Measurements from ENCODE around the gene PTPRJ.

The PTPRJ gene

DNA sequence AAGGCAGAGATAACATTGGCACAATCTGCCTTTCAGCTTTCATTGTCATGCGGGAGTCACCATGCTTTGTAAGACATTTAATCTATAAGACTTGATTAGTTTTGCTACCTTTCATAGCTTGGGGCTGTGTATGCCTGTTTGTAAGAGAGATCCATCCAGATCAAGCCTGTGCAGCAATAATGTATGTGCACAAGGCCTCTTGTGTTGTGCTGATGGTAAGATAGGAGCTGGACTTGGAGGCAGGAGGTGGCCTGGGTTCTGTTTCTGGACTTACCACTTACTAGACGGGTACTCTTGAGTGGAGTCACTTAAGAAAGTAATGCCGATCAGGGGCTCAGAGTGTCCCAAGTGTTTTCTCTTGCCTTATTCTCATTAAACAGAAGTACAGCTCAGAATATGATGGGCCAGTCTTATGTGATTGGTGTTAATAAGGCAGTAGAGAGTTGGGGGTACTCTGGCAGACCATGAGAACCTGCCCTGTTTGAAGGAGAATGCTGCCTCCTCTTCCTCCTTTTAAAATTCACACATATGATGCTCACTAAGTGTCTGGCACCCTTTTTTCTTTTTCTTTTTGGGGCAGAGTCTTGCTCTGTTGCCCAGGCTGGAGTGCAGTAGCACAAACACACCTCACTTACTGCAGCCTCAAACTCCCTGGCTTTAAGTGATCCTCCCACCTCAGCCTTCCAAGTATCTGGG lies 30.9 kb downstream of the PTPRJ start:
- Histone ChIP-seq H3K27me3 (replicated peaks; ENCODE audit: control insufficient read depth, insufficient read depth, low read length) (no peaks in the 10 kb centered on the region), H3K9ac (ENCODE audit: low read length) (no peak overlapping the region), H3K9me3 (ENCODE audit: control insufficient read depth, low read length) (no peaks in the 10 kb centered on the region), H3K4me3 (ENCODE audit: low read length) (no peak overlapping the region), H3K36me3 (ENCODE audit: control insufficient read depth, insufficient read depth, low read length, severe bottlenecking) (no peaks in the 10 kb centered on the region), H3K4me1 (ENCODE audit: control insufficient read depth, insufficient read depth, low read length) (peaks cover 13% of the 10 kb centered on the region)
- DNase-seq (ENCODE audit: low read depth): no peak

DNA sequence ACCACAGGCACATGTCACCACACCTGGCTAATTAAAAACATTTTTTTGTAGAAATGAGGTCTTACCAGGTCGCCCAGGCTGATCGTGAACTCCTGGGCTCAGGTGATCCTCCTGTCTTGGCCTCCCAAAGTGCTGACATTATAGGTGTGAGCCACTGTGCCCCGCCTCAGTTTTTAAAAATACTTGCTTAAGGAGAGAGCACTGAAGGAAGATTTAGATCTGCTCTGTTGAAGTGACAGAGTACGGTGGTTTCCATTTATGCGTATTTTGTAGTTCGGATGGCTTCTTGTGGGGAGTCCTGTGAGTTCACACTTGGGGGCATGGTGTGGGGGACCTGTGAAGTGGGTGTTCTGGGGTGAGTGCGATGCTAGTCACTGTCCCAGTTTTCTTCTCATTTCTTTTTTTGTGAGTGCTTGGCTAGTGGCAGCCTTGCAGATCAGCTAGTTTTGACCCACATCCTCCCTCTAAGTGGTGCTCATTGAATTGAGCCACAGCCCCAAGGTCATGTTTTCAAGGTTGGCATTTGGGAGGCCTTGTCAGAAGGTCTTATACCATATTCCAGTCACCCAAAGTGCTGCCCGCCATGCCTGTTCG lies 31.5 kb downstream of the PTPRJ start:
- H3K9me3 ChIP-seq (ENCODE audit: control insufficient read depth, low read length): no peaks in the 10 kb centered on the region
- H3K4me1 ChIP-seq (ENCODE audit: control insufficient read depth, insufficient read depth, low read length): peaks cover 7% of the 10 kb centered on the region
- no peak overlapping the region for H3K9ac ChIP-seq (ENCODE audit: low read length)
- no peaks in the 10 kb centered on the region for H3K36me3 ChIP-seq (ENCODE audit: control insufficient read depth, insufficient read depth, low read length, severe bottlenecking)
- no peak overlapping the region for H3K4me3 ChIP-seq (ENCODE audit: low read length)
- H3K27me3 ChIP-seq (replicated peaks; ENCODE audit: control insufficient read depth, insufficient read depth, low read length): no peaks in the 10 kb centered on the region
- no peak for DNase-seq (ENCODE audit: low read depth)

GRCh38 chr11:48013269-48013901 lies 33.0 kb downstream of the PTPRJ start:
- Histone ChIP-seq H3K27me3 (replicated peaks; ENCODE audit: control insufficient read depth, insufficient read depth, low read length) (no peaks in the 10 kb centered on the region), H3K9ac (ENCODE audit: low read length) (no peak overlapping the region), H3K4me3 (ENCODE audit: low read length) (no peak overlapping the region), H3K36me3 (ENCODE audit: control insufficient read depth, insufficient read depth, low read length, severe bottlenecking) (no peaks in the 10 kb centered on the region), H3K4me1 (ENCODE audit: control insufficient read depth, insufficient read depth, low read length) (peaks cover 3% of the 10 kb centered on the region), H3K9me3 (ENCODE audit: control insufficient read depth, low read length) (no peaks in the 10 kb centered on the region)
- no peak for DNase-seq (ENCODE audit: low read depth)

DNA sequence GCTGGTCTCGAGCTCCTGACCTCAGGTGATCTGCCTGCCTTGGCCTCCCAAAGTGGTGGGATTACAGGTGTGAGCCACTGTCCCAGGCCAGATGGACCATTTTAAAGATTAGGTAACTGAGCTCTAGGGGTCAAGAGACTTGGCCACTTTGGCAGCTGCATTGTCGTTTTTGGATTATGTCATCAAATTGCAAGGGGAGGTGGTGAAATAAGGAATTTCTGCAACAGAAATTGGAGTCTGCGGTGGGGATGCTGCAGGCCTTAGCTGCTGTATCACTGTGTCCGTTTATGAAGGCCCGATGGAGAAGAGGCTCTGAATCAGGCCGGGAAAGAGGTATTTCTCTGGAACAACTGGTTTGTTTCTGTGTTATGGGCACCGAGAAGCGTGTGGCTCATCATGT lies 34.6 kb downstream of the PTPRJ start:
- Histone ChIP-seq H3K9me3 (ENCODE audit: control insufficient read depth, low read length) (no peaks in the 10 kb centered on the region), H3K4me1 (ENCODE audit: control insufficient read depth, insufficient read depth, low read length) (peaks cover 18% of the 10 kb centered on the region), H3K36me3 (ENCODE audit: control insufficient read depth, insufficient read depth, low read length, severe bottlenecking) (no peaks in the 10 kb centered on the region), H3K27me3 (replicated peaks; ENCODE audit: control insufficient read depth, insufficient read depth, low read length) (no peaks in the 10 kb centered on the region), H3K4me3 (ENCODE audit: low read length) (no peak overlapping the region), H3K9ac (ENCODE audit: low read length) (no peak overlapping the region)
- no peak for DNase-seq (ENCODE audit: low read depth)

DNA sequence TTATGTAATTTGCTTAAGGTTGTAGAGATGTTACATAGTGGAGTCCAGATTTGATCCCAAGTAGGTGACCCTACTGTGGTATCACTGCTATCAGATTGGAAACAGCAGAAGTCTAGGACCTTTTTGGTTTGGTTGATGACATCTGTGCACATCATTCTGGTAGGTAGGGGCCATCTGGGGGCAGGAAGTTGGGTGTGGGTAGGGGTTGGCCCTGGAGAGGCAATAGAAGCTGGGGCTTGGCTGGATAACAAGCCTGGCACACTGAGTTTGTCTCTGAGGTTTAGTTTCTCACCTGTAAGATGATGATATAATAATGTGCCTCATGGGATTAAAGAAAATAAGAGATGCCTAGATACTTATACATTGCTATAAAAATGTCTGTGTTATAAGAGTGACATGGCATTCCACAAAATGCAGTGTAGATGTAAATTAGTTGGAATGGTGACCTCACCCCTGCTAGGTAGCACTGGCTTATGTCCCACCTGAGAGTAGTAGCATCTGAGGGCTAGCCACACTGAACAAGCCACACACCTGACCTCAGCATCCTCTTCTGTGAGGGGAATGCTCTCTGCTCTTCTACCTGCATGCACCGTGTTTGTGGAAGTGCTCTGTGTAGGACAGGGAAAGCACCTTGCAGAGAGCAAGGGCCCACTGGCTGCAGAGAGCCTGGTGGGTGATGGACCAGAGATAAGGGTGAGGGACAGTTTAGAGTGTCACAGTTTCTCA lies 36.9 kb downstream of the PTPRJ start:
- no peaks in the 10 kb centered on the region for H3K36me3 ChIP-seq (ENCODE audit: control insufficient read depth, insufficient read depth, low read length, severe bottlenecking)
- H3K4me1 ChIP-seq (ENCODE audit: control insufficient read depth, insufficient read depth, low read length): peaks cover 18% of the 10 kb centered on the region

DNA sequence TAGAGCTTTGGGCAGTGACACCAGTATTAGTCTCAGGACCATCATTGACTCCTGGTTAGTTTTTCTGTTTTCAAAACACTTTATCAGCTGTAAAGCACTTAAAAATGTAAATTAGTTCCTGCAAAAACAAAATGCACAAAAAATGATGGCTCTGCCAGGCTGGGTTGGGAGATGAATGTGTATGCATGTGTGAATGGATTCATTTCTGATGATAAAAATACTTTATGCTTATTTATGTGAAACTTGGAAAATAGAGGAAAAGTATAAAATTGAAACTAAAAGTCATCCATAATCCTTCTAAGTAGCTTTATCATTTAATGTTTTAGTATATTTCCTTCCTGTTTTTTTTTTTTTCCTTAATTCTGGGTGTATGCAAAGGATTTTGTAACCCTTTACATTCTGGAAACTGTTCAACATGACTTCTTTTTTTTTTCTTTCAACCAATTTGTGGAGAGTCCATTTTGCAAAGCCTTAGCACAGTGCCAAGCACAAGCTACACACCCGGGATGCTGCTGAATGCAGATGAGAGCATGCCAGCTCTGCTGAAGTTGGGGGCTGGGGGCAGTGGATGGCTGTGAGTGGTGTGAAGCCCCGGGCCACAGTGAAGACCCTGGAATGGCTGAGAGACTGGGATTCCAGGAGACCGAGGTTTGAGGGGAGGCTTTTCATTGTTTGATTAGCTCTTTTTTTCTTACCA lies 37.6 kb downstream of the PTPRJ start:
- H3K4me1 ChIP-seq (ENCODE audit: control insufficient read depth, insufficient read depth, low read length): peaks cover 18% of the 10 kb centered on the region

More for the DNA sequence above, 36.9 kb downstream of the PTPRJ start:
- DNase-seq (ENCODE audit: low read depth): no peak
- H3K27me3 ChIP-seq (replicated peaks; ENCODE audit: control insufficient read depth, insufficient read depth, low read length): no peaks in the 10 kb centered on the region
- no peak overlapping the region for H3K9ac ChIP-seq (ENCODE audit: low read length)
- no peaks in the 10 kb centered on the region for H3K9me3 ChIP-seq (ENCODE audit: control insufficient read depth, low read length)
- H3K4me3 ChIP-seq (ENCODE audit: low read length): no peak overlapping the region

GRCh38 chr11:48018528-48019216 lies 38.3 kb downstream of the PTPRJ start:
- no peaks in the 10 kb centered on the region for H3K27me3 ChIP-seq (replicated peaks; ENCODE audit: control insufficient read depth, insufficient read depth, low read length)
- H3K9me3 ChIP-seq (ENCODE audit: control insufficient read depth, low read length): no peaks in the 10 kb centered on the region
- peak overlapping the region; percentile 29 for H3K9ac ChIP-seq (ENCODE audit: low read length)
- H3K36me3 ChIP-seq (ENCODE audit: control insufficient read depth, insufficient read depth, low read length, severe bottlenecking): no peaks in the 10 kb centered on the region
- H3K4me1 ChIP-seq (ENCODE audit: control insufficient read depth, insufficient read depth, low read length): peaks cover 18% of the 10 kb centered on the region
- no peak overlapping the region for H3K4me3 ChIP-seq (ENCODE audit: low read length)
- no peak for DNase-seq (ENCODE audit: low read depth)

More for the DNA sequence above, 37.6 kb downstream of the PTPRJ start:
- Histone ChIP-seq H3K4me3 (ENCODE audit: low read length) (no peak overlapping the region), H3K36me3 (ENCODE audit: control insufficient read depth, insufficient read depth, low read length, severe bottlenecking) (no peaks in the 10 kb centered on the region), H3K9ac (ENCODE audit: low read length) (no peak overlapping the region), H3K27me3 (replicated peaks; ENCODE audit: control insufficient read depth, insufficient read depth, low read length) (no peaks in the 10 kb centered on the region), H3K9me3 (ENCODE audit: control insufficient read depth, low read length) (no peaks in the 10 kb centered on the region)
- DNase-seq (ENCODE audit: low read depth): no peak

DNA sequence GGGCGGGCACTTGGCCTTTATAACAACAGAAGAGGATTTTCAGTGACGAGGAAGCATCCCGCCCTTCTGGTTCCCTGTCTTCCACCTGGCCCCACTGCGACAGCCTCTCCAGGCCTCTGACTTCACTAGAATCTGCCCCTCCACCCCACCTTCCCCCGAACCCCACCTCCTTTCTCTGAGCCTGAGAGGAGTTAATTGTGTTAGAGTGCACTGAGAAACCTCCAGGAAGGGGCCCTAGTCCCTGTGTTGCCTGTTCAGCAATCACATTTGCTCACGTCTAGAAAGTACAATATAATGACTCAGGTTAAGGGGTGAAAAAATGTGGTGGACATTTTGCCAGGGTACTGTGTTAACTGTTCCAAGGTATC lies 38.8 kb downstream of the PTPRJ start:
- DNase-seq (ENCODE audit: low read depth): no peak
- Histone ChIP-seq H3K9me3 (ENCODE audit: control insufficient read depth, low read length) (no peaks in the 10 kb centered on the region), H3K27me3 (replicated peaks; ENCODE audit: control insufficient read depth, insufficient read depth, low read length) (no peaks in the 10 kb centered on the region), H3K36me3 (ENCODE audit: control insufficient read depth, insufficient read depth, low read length, severe bottlenecking) (no peaks in the 10 kb centered on the region), H3K9ac (ENCODE audit: low read length) (peak overlapping the region; percentile 29), H3K4me3 (ENCODE audit: low read length) (no peak overlapping the region), H3K4me1 (ENCODE audit: control insufficient read depth, insufficient read depth, low read length) (peaks cover 18% of the 10 kb centered on the region)

DNA sequence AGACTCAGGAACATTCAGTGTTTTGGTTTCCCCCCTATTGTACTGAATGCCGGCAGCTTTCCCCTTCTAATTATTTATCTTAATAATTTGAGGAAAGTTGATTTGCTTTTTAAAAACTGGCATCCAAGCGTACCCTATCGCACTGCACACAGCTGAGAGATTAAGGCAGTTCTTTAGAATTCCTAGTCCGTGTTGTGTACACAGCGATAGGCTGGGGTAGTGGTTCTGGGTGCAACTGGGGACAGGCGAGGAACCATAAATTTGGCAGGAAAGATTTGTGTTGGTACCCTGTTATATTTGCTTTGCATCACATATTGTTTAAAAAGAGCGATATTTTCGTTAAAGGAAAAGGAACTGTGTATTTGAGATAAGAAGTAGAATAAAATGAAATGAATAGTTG lies 39.2 kb downstream of the PTPRJ start:
- Histone ChIP-seq H3K4me3 (ENCODE audit: low read length) (no peak overlapping the region), H3K36me3 (ENCODE audit: control insufficient read depth, insufficient read depth, low read length, severe bottlenecking) (no peaks in the 10 kb centered on the region), H3K9ac (ENCODE audit: low read length) (no peak overlapping the region), H3K27me3 (replicated peaks; ENCODE audit: control insufficient read depth, insufficient read depth, low read length) (no peaks in the 10 kb centered on the region), H3K9me3 (ENCODE audit: control insufficient read depth, low read length) (no peaks in the 10 kb centered on the region), H3K4me1 (ENCODE audit: control insufficient read depth, insufficient read depth, low read length) (peaks cover 18% of the 10 kb centered on the region)
- no peak for DNase-seq (ENCODE audit: low read depth)

DNA sequence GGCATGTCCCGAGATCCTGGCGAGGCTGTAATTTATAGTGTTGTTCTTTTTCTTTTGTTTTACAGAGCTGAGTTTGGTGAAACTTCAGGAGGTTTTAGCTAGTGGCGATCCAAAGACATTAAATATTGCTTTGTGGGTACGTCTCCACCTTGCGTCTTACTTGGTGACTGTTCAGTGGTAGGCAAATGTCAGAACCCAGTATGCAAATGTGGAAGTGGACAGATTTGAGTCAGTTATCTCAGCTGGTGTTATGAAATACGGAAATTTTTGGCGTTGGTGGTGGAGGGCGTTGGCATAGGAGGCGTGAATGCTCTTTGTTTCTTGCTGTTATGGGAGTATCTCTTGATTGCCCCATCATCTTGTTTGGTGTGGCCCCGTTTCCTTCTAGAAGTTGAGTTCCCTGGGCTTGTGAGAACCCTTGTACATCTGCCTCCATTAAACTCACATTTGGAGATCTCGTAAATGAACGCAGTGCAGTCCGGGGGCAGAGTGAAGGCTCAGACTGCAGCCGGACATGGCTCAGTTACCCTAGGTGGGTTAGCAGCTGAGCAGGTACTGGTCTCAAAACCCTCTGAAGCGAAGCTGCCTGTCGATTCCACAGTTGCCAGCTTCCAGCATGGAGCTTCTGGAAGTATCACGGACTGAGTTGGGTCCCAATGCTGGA lies 39.9 kb downstream of the PTPRJ start:
- Histone ChIP-seq H3K27me3 (replicated peaks; ENCODE audit: control insufficient read depth, insufficient read depth, low read length) (no peaks in the 10 kb centered on the region), H3K4me1 (ENCODE audit: control insufficient read depth, insufficient read depth, low read length) (peaks cover 18% of the 10 kb centered on the region), H3K9ac (ENCODE audit: low read length) (no peak overlapping the region), H3K9me3 (ENCODE audit: control insufficient read depth, low read length) (no peaks in the 10 kb centered on the region), H3K4me3 (ENCODE audit: low read length) (no peak overlapping the region), H3K36me3 (ENCODE audit: control insufficient read depth, insufficient read depth, low read length, severe bottlenecking) (no peaks in the 10 kb centered on the region)
- no peak for DNase-seq (ENCODE audit: low read depth)

All from adipocyte (in vitro differentiated cells).